OCI-LY7 (cell line): ENCODE results near the gene SLIT3. TPM values are rescaled to one million over a fixed set of nuclear protein-coding genes. Genes with fewer than 3 reads are reported as not detected.

Source experiments
- BruUV-seq: library from RNA; stranded (reverse); fragments of 400-500 nt; replicated peaks from 2 replicates; lab custom pipeline; 2021; lab: Mats Ljungman, UMichigan
- CTCF ChIA-PET: fragments of 300-600 bp; sonication (Branson Sonifier 250); formaldehyde crosslinking; loops from one replicate; lab custom pipeline; 2022; ENCODE audit warnings: antibody characterized with exemption; ENCODE audit not compliant: unreplicated experiment; lab: Charles Lee
- POLR2A ChIA-PET: fragments of 300-600 bp; sonication (Branson Sonifier 250); formaldehyde crosslinking; loops from one replicate; lab custom pipeline; 2022; ENCODE audit warnings: antibody characterized with exemption; lab: Charles Lee
- DNase-seq: peaks from one replicate; pipeline ENCODE4 v3.0.0-alpha.2; 2015; ENCODE audit warnings: low spot score
- H2AFZ ChIP-seq: fragments of 200-600 bp; sonication (generic), shearing (Covaris generic); 2 replicates; pipeline ENCODE4 v1.6.1; 2014; ENCODE audit warnings: mild to moderate bottlenecking, antibody characterized with exemption, low read length, moderate library complexity
- H3K27ac ChIP-seq: fragments of 200-600 bp; sonication (generic); 2 replicates; pipeline ENCODE4 v1.5.1; 2014; ENCODE audit warnings: mixed run types, low read depth, mild to moderate bottlenecking, moderate library complexity, low read length, inconsistent platforms; ENCODE audit not compliant: poor library complexity, severe bottlenecking
- H3K36me3 ChIP-seq: fragments of 200-600 bp; sonication (generic); 2 replicates; pipeline ENCODE4 v1.6.1; 2014; ENCODE audit warnings: mild to moderate bottlenecking, antibody characterized with exemption, low read length, moderate library complexity, mixed read lengths; ENCODE audit not compliant: insufficient read depth
- H3K4me1 ChIP-seq: fragments of 200-600 bp; sonication (generic); 2 replicates; pipeline ENCODE4 v1.5.1; 2014; ENCODE audit warnings: mild to moderate bottlenecking, low read length; ENCODE audit not compliant: insufficient read depth, poor library complexity, severe bottlenecking
- H3K4me2 ChIP-seq: fragments of 200-600 bp; sonication (generic); 2 replicates; pipeline ENCODE4 v1.6.1; 2014; ENCODE audit warnings: mild to moderate bottlenecking, low read length
- H3K4me3 ChIP-seq: fragments of 200-600 bp; sonication (generic); 2 replicates; pipeline ENCODE4 v1.5.1; 2014; ENCODE audit warnings: mild to moderate bottlenecking, low read depth, low read length; ENCODE audit not compliant: poor library complexity, severe bottlenecking
- H3K79me2 ChIP-seq: fragments of 200-600 bp; sonication (generic); 2 replicates; pipeline ENCODE4 v1.6.1; 2016; ENCODE audit warnings: low read depth, mild to moderate bottlenecking, low read length, moderate library complexity, mixed read lengths; ENCODE audit not compliant: insufficient read depth
- H3K9me2 ChIP-seq: fragments of 200-600 bp; sonication (generic); 2 replicates; pipeline ENCODE4 v1.6.1; 2016; ENCODE audit warnings: mild to moderate bottlenecking, low read length, mixed read lengths; ENCODE audit not compliant: insufficient read depth
- H3K9me3 ChIP-seq: fragments of 200-600 bp; sonication (generic); 2 replicates; pipeline ENCODE4 v1.6.1; 2014; ENCODE audit warnings: mild to moderate bottlenecking, mixed run types, low read length, mixed read lengths
- H4K20me1 ChIP-seq: fragments of 200-600 bp; sonication (generic); 2 replicates; pipeline ENCODE4 v1.6.1; 2014; ENCODE audit warnings: mild to moderate bottlenecking, antibody characterized with exemption, low read length, moderate library complexity, mixed read lengths; ENCODE audit not compliant: insufficient read depth
- EZH2phosphoT487 ChIP-seq: fragments of 200-600 bp; sonication (generic); IDR thresholded peaks from 2 replicates; pipeline ENCODE4 v1.6.1; 2018; ENCODE audit warnings: low read depth, borderline replicate concordance, mild to moderate bottlenecking, mixed run types, antibody characterized with exemption, low read length, moderate library complexity, mixed read lengths
- intact Hi-C: fragments of 100-400 bp; cut with micrococcal nuclease; formaldehyde crosslinking; loops from one replicate; pipeline ENCODE4 v1.10.0; 2022; ENCODE audit not compliant: unreplicated experiment
- total RNA-seq, 2 experiments: library from RNA; depleted of rRNA in 1 of 2; stranded (reverse); fragments of >200 nt in 1 of 2; shearing (Covaris generic) in 1 of 2; gene quantifications; 2 replicates each; pipeline ENCODE4 v1.2.3, GENCODE V29; 2014 to 2022
- TF ChIP-seq, protein P1 (sequence below): fragments of 200-600 bp; sonication (generic); conservative IDR thresholded peaks from 2 replicates; pipeline ENCODE4 v1.5.1; 2014; ENCODE audit warnings: mild to moderate bottlenecking, antibody characterized with exemption, low read length, moderate library complexity, mixed read lengths

SLIT3 gene
- total RNA-seq, 2 experiments from 2014 or later, result not detected

DNA sequence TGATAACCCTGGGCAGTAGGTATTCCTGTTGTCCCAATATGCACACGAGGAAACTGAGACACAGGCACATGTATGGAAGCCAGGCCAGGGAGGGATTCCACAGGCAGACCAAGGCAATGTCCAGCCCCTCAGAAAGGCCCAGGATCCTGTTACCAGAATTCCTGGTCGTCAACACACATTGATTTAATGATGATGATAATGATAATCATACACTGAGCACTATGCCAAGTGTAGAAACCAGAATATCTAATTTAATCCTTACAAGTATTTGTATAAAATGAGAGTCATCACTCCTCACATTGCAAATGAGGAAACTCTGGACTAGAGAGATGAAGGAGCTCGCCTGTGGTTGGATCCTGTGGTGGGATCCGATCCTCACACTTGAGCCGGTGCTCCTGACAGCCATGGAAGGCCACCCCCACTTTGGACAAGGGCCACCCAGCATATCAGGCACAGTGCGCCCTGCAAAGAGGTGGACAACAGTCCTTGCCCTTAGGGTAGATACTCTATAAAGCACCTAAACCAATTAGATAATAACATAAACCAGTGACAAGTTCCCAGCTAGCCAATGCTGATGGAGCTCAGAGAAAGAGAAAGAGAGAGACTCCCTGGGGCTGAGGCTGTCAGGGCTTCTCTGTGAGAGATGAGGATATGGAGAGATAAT is 185.3 kb downstream of the SLIT3 start:
- intact Hi-C loops, result loop anchor here (5.0 kb wide), 1 partner anchor 567 kb away; no protein-coding TSS in a partner anchor
- DNase-seq, result no peak
- TF ChIP-seq, protein P1, sequence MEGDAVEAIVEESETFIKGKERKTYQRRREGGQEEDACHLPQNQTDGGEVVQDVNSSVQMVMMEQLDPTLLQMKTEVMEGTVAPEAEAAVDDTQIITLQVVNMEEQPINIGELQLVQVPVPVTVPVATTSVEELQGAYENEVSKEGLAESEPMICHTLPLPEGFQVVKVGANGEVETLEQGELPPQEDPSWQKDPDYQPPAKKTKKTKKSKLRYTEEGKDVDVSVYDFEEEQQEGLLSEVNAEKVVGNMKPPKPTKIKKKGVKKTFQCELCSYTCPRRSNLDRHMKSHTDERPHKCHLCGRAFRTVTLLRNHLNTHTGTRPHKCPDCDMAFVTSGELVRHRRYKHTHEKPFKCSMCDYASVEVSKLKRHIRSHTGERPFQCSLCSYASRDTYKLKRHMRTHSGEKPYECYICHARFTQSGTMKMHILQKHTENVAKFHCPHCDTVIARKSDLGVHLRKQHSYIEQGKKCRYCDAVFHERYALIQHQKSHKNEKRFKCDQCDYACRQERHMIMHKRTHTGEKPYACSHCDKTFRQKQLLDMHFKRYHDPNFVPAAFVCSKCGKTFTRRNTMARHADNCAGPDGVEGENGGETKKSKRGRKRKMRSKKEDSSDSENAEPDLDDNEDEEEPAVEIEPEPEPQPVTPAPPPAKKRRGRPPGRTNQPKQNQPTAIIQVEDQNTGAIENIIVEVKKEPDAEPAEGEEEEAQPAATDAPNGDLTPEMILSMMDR, result no peak
- no peak for TF ChIP-seq EZH2phosphoT487
- H3K9me3 ChIP-seq, result no peaks in the 10 kb centered on the region
- no peaks in the 10 kb centered on the region for H4K20me1 ChIP-seq
- H2AFZ ChIP-seq, result no peak overlapping the region
- CTCF ChIA-PET, result no interaction called here
- no peak overlapping the region for H3K4me3 ChIP-seq
- no peak overlapping the region for H3K4me2 ChIP-seq
- no peak overlapping the region for H3K27ac ChIP-seq
- BruUV-seq, result no TSS peak
- H3K9me2 ChIP-seq, result no peaks in the 10 kb centered on the region
- no peaks in the 10 kb centered on the region for H3K36me3 ChIP-seq
- no peaks in the 10 kb centered on the region for H3K79me2 ChIP-seq
- POLR2A ChIA-PET, result no interaction called here
- no peaks in the 10 kb centered on the region for H3K4me1 ChIP-seq

DNA sequence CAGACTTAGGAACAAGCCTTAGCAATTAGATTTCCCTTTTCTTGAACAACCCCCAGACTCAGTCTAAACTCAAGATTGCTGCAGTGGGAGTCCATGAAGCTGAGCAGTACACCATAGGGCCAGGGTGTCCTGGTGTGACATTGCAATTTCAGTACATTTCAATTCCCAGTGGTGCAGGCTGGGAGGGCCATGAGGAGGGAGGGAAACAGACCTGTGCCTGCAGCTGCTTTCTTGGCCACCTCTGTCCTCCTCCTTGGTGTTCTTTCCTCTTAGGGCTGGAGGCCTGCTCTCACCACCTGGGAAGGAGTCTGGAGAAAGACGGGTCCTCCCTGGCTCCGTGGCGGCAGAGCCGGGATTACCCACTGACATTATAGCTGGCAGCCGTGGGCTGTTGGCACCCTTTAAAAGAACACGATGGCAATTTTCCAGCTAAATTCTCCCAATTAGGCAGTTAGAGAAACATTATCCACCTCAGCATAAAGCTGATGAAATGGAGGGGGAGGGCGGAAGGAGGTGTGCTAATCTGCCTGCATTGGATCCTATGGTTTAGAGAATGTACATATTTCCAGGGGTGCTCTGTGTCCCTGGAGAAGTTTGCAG is 186.4 kb downstream of the SLIT3 start:
- BruUV-seq, result no TSS peak
- DNase-seq, result no peak
- ChIA-PET POLR2A (no interaction called here), CTCF (no interaction called here)
- H3K4me2 ChIP-seq, result no peak overlapping the region
- H3K36me3 ChIP-seq, result no peaks in the 10 kb centered on the region
- TF ChIP-seq, protein P1, result no peak
- no peak for TF ChIP-seq EZH2phosphoT487
- no peaks in the 10 kb centered on the region for H3K79me2 ChIP-seq
- intact Hi-C loops, result loop anchor here (5.0 kb wide), 1 partner anchor 568 kb away; no protein-coding TSS in a partner anchor
- H3K27ac ChIP-seq, result no peak overlapping the region
- no peak overlapping the region for H2AFZ ChIP-seq
- no peaks in the 10 kb centered on the region for H4K20me1 ChIP-seq
- H3K4me1 ChIP-seq, result no peaks in the 10 kb centered on the region
- H3K9me3 ChIP-seq, result no peaks in the 10 kb centered on the region
- no peak overlapping the region for H3K4me3 ChIP-seq
- no peaks in the 10 kb centered on the region for H3K9me2 ChIP-seq

DNA sequence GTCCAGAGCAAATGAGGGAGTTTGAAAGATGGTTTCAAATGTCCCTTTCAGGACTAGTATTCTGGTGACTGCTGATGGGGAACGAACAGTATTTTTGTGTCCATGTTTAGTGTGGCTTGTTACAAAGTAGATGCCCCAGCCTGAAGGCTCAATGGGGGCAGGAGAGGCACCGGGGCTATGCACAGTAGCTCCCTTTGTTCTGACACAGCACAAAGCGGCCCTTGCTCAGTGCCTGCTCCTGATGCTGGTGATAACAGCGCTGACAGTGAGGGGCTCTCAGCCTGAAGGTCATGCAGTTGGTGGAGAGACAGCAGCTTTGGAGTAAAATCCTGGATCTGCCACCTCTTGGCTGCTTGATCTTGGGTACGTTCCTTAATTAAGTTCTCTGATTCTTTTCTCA is 188.9 kb downstream of the SLIT3 start:
- H3K36me3 ChIP-seq, result no peaks in the 10 kb centered on the region
- H3K27ac ChIP-seq, result no peak overlapping the region
- no peak overlapping the region for H3K4me3 ChIP-seq
- POLR2A ChIA-PET, result interaction anchor here (0.7 kb wide), 1 partner anchor 880 kb away, joined by 3 read pairs; no protein-coding TSS in a partner anchor
- no peak overlapping the region for H2AFZ ChIP-seq
- no peaks in the 10 kb centered on the region for H4K20me1 ChIP-seq
- no peaks in the 10 kb centered on the region for H3K9me3 ChIP-seq
- H3K79me2 ChIP-seq, result no peaks in the 10 kb centered on the region
- intact Hi-C loops, result no loop called here
- no peak overlapping the region for H3K4me2 ChIP-seq
- DNase-seq, result no peak
- H3K4me1 ChIP-seq, result no peaks in the 10 kb centered on the region
- CTCF ChIA-PET, result no interaction called here
- BruUV-seq, result no TSS peak
- H3K9me2 ChIP-seq, result no peaks in the 10 kb centered on the region
- TF ChIP-seq, protein P1, result no peak
- no peak for TF ChIP-seq EZH2phosphoT487
